OCI-M2 (cell line): ENCODE measurements around the gene MBD3L3.
"Not testable (repeated sequence)": the region's sequence is repeated elsewhere in the genome, so short reads cannot be mapped to it uniquely, and the experiment has no call there.

Experiments used
- DNase-seq: peaks from one replicate; lab custom pipeline; 2025; ENCODE audit not compliant: unreplicated experiment; lab: John Stamatoyannopoulos, UW

The MBD3L3 gene

GRCh38 chr19:7058576-7058975 is at the start of gene MBD3L3:
Gene MBD3L3, minus strand, starts transcription at chr19:7058676. Its CDS starts 71 bp downstream, at chr19:7058605.
- not testable (repeated sequence) for DNase-seq

GRCh38 chr19:7106711-7107657 is 48.5 kb upstream of the MBD3L3 start:
- DNase-seq = no peak

- no peak for DNase-seq
Observed at GRCh38 chr19:7104747-7105447, 46.4 kb upstream of the MBD3L3 start.

- DNase-seq = no peak
Observed at GRCh38 chr19:7101498-7102253, 43.2 kb upstream of the MBD3L3 start.

- DNase-seq = no peak
Observed at GRCh38 chr19:7099597-7099921, 41.1 kb upstream of the MBD3L3 start.

- peak; percentile 52 for DNase-seq
Observed at GRCh38 chr19:7098701-7099596, 40.5 kb upstream of the MBD3L3 start.

GRCh38 chr19:7098096-7098495 is 39.6 kb upstream of the MBD3L3 start:
- DNase-seq = no peak

- DNase-seq = no peak
Observed at GRCh38 chr19:7088999-7089398, 30.5 kb upstream of the MBD3L3 start.

GRCh38 chr19:7083076-7083956 is 24.8 kb upstream of the MBD3L3 start:
- no peak for DNase-seq

- no peak for DNase-seq
Observed at GRCh38 chr19:7078008-7078407, 19.5 kb upstream of the MBD3L3 start.

- DNase-seq = no peak
Observed at GRCh38 chr19:7076151-7076550, 17.7 kb upstream of the MBD3L3 start.

- no peak for DNase-seq
Observed at GRCh38 chr19:7074705-7075282, 16.3 kb upstream of the MBD3L3 start.

- DNase-seq = no peak
Observed at GRCh38 chr19:7072541-7072940, 14.1 kb upstream of the MBD3L3 start.

GRCh38 chr19:7069904-7070226 is 11.4 kb upstream of the MBD3L3 start:
- DNase-seq = no peak

- peak; percentile 79 for DNase-seq
Observed at GRCh38 chr19:7069042-7069903, 10.8 kb upstream of the MBD3L3 start, which contains the start of gene ZNF557. Gene ZNF557, plus strand, starts transcription at chr19:7069703. Its CDS starts 5,372 bp downstream, at chr19:7075075.

- no peak for DNase-seq
Observed at GRCh38 chr19:7068599-7068998, 10.1 kb upstream of the MBD3L3 start.

- DNase-seq = no peak
Observed at GRCh38 chr19:7067716-7068115, 9.2 kb upstream of the MBD3L3 start.

GRCh38 chr19:7067122-7067521 is 8.6 kb upstream of the MBD3L3 start:
- not testable (repeated sequence) for DNase-seq
